ENCODE data around the gene RPS10.
"Not testable (repeated sequence)": the region's sequence is repeated elsewhere in the genome, so short reads cannot be mapped to it uniquely, and the experiment has no call there.

GRCh38 chr6:34407915-34408314 is 18.0 kb downstream of the RPS10 start:
- TF ChIP-seq POLR2A, CTCF (IDR thresholded peaks at IDR 0.05): not testable (repeated sequence)
